GM18861 (cell line): ENCODE measurements around the gene TAF11L8.
"Not testable (repeated sequence)": the region's sequence is repeated elsewhere in the genome, so short reads cannot be mapped to it uniquely, and the experiment has no call there.

Experiments used
- ATAC-seq: cut with Tn5 transposase; IDR thresholded peaks from one replicate; pipeline ENCODE4 v1.9.1; 2021; ENCODE audit not compliant: unreplicated experiment

The TAF11L8 gene

GRCh38 chr5:17590860-17591259 is at the start of gene TAF11L8:
TSS of gene TAF11L8 (minus strand) at chr5:17590960.
- ATAC-seq: not testable (repeated sequence)

- no peak for ATAC-seq
These were observed 43.4 kb upstream of the TAF11L8 start, which contains the start of gene TAF11L14 for GRCh38 chr5:17634160-17634559. TSS of gene TAF11L14 (plus strand) at chr5:17634460.

GRCh38 chr5:17631788-17632187 is 41.0 kb upstream of the TAF11L8 start, which contains the start of gene TAF11L13:
TSS of gene TAF11L13 (plus strand) at chr5:17632088.
- ATAC-seq: not testable (repeated sequence)

- ATAC-seq: no peak
These were observed 34.9 kb upstream of the TAF11L8 start for GRCh38 chr5:17625686-17626085.

- ATAC-seq: no peak
These were observed 29.9 kb upstream of the TAF11L8 start for GRCh38 chr5:17620627-17621026.

- ATAC-seq: no peak
These were observed 28.6 kb upstream of the TAF11L8 start for GRCh38 chr5:17619354-17619753.

GRCh38 chr5:17614872-17615605 is 24.3 kb upstream of the TAF11L8 start:
- no peak for ATAC-seq

GRCh38 chr5:17610092-17610491 is 19.3 kb upstream of the TAF11L8 start, which contains the start of gene TAF11L12:
TSS of gene TAF11L12 (plus strand) at chr5:17610392.
- not testable (repeated sequence) for ATAC-seq

GRCh38 chr5:17607461-17607860 is 16.7 kb upstream of the TAF11L8 start:
- ATAC-seq: not testable (repeated sequence)

- ATAC-seq: no peak
These were observed 14.2 kb upstream of the TAF11L8 start for GRCh38 chr5:17604951-17605350.

GRCh38 chr5:17603880-17604279 is 13.1 kb upstream of the TAF11L8 start, which contains the start of gene TAF11L11:
TSS of gene TAF11L11 (plus strand) at chr5:17604183.
- not testable (repeated sequence) for ATAC-seq

- not testable (repeated sequence) for ATAC-seq
These were observed 7.0 kb upstream of the TAF11L8 start, which contains the start of gene TAF11L10 for GRCh38 chr5:17597728-17598127. TSS of gene TAF11L10 (minus strand) at chr5:17597828.

GRCh38 chr5:17594255-17594654 is 3.5 kb upstream of the TAF11L8 start, which contains the start of gene TAF11L9:
TSS of gene TAF11L9 (minus strand) at chr5:17594394.
- ATAC-seq: not testable (repeated sequence)

GRCh38 chr5:17585658-17586057 is 5.1 kb downstream of the TAF11L8 start, which contains the start of gene TAF11L7:
TSS of gene TAF11L7 (minus strand) at chr5:17585758.
- not testable (repeated sequence) for ATAC-seq
